OCI-LY7 (cell line): ENCODE data around the gene PRICKLE2.

ENCODE experiments used
- CTCF ChIP-seq: fragments of 200-600 bp; sonication (generic); conservative IDR thresholded peaks from 2 replicates; pipeline ENCODE4 v1.5.1; 2014; ENCODE audit warnings: mild to moderate bottlenecking, antibody characterized with exemption, low read length, moderate library complexity, mixed read lengths
- EZH2phosphoT487 ChIP-seq: fragments of 200-600 bp; sonication (generic); IDR thresholded peaks from 2 replicates; pipeline ENCODE4 v1.6.1; 2018; ENCODE audit warnings: low read depth, borderline replicate concordance, mild to moderate bottlenecking, mixed run types, antibody characterized with exemption, low read length, moderate library complexity, mixed read lengths

GRCh38 chr3:64055076-64055475 lies 170.2 kb downstream of the PRICKLE2 start:
- no peak for TF ChIP-seq CTCF
- no peak for TF ChIP-seq EZH2phosphoT487
